ENCODE results near the gene G6PD.
"Not testable (repeated sequence)": the region's sequence is repeated elsewhere in the genome, so short reads cannot be mapped to it uniquely, and the experiment has no call there.

Gene G6PD

GRCh38 chrX:154546354-154547244 is at the start of gene G6PD:
Gene G6PD (minus strand): TSS chrX:154546846. CDS start chrX:154546155, 691 bp downstream.
- DNase-seq (ENCODE audit: low read depth in 1 of 2, low spot score in 1 of 2), result peak; percentile 72 to 74

- no peak for DNase-seq (ENCODE audit: low read depth in 1 of 2, low spot score in 1 of 2)
Observed at GRCh38 chrX:154595559-154596249, 49.1 kb upstream of the G6PD start.

DNA sequence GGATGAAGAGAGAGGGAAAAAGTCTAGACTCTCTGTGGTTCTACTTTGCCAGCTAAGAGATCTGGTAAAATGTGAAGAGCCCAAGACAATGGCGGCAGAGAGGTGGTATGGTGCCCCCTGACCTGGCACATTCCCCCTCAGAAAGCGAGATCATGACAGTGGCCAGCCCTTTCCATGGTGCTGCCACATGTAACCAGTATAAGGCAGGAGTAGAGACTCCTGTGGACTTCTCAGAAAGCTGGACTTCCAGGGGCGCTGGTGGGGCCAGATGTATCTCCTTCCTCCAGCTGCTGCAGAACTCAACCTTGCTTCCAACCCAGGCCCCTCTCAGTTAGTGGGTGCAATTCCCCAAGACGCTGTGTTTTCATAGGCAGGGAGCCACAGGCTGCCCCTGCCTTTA is 47.8 kb upstream of the G6PD start:
- DNase-seq (ENCODE audit: low read depth in 1 of 2, low spot score in 1 of 2), result no peak

- no peak for DNase-seq (ENCODE audit: low read depth in 1 of 2, low spot score in 1 of 2)
Observed at GRCh38 chrX:154593201-154593600, 46.6 kb upstream of the G6PD start.

DNA sequence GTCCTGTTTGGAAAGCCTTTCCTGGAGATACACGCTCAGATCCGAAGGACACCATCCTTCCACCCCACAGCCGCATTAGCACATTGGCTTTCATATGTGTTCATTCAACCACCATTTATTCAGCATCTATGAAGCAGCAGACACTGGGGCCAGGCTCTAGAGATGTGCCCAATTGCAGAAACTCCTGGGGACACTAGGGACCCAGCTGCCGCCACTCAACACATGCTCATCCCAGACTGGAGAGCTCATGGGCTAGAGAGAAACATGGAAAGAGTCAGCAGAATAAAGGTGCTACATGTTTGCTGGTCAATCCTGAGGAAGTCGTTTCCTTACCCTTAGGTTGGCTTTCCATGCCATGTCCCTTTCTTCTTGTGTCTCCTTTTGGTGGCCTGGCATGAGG is 45.9 kb upstream of the G6PD start:
- no peak for DNase-seq (ENCODE audit: low read depth in 1 of 2, low spot score in 1 of 2)

DNA sequence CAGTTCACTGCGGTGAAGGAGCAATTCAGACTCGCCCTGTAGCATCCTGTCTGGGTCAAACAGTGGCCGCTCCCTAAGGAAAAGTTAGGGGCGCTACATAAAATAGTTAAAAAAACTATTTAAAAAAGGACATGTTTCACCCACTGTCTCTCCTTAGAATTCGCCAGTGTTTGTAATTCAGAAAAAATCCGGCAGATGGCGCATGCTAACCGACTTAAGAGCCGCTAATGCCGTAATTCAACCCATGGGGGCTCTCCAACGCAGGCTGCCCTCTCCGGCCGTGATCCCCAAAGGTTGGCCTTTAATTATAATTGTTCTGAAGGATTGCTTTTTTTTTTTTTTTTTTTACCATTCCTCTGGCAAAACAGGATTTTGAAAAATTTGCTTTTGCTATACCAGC is 43.8 kb upstream of the G6PD start:
- DNase-seq (ENCODE audit: low read depth in 1 of 2, low spot score in 1 of 2), result not testable (repeated sequence)

DNA sequence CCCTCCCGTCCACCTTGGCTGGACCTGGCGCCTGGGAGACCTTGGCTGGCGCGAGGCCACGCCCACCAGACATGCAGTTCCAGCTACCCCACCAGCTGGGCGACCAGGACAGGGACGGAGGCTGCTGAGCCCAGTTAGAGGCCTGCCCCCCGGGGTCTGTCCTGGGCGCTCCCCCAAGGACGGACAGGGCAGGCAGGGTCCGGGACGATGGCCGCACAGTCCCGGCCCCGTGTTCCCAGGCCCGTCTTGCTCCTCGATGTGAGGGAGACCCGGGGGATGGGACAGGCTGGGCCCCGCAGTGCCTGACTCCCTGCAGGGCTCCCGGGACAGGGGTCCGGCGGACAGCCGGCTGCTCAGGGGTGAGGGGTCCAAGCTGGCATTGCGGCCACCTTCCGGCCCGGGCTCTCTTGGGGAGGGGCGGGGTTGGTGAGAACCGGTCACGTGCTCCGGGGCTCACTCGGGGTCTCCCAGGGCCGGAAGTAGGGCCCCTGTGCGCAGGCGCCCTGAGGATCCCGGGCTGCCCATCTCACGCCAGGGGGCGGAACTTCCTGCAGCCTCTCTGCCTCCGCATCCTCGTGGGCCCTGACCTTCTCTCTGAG is 38.0 kb upstream of the G6PD start, which contains the start of gene CTAG1A:
Gene CTAG1A, plus strand, starts transcription at position 549 of the 599 bp plus-strand sequence. CDS start 74 bp downstream, outside the sequence.
- DNase-seq (ENCODE audit: low read depth in 1 of 2, low spot score in 1 of 2), result not testable (repeated sequence)

DNA sequence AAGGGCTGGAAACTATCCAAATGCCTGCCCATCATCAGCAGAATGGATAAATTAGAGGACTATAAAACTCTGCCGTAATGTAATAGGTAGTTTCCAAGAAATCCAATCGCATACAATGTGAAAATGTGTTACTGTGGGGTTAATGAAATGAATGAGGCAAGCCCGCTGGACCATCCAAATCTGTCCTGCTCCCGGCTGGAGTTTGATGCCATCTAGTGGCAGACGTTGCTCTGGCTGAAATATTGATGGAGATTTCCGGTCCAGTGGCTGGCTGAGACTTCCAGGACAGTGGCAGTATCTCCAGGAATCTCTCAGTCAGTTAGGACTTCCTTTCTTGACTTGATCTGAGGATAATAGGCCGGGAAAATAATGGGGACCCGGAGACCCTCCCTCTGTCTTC is 36.3 kb upstream of the G6PD start:
- not testable (repeated sequence) for DNase-seq (ENCODE audit: low read depth in 1 of 2, low spot score in 1 of 2)

DNA sequence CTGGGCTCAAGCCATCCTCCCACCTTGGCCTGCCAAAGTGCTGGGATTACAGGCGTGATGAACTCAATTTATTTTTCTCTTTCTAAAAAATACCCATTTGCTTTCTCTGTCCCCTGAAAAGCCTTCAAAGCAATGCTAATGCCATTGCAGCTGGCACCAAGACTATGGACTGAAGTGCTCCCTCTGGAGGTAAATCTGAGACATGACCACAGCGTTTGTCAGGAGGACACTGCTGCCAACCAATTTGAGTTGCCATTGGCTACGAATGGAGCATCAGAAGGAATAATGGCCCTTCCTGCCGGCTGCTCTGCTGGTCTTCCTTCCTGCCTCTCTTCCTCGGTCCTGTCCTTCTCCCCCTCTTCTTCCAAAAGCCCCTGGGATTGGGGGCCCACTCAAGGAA is 28.4 kb upstream of the G6PD start:
- not testable (repeated sequence) for DNase-seq (ENCODE audit: low read depth in 1 of 2, low spot score in 1 of 2)

DNA sequence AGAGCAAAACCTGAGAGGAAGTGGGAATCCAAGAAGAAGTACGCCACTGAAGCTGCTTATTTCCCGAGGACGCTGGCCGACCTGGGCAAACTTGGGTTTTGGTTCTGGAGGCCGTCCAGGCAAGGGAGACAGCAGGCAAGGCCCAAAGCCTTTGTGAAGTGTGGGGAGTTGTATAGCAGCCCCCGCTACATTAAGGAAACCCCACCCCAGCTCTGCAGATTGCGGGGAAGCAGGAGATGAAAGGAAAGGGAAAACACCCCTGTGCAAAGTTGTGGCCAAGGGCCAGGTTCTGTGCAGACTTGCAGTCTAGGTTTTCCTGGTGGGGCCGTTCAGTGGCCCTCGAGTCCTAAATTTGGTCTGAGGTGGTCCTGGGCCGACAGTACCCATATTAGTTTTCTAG is 26.4 kb upstream of the G6PD start:
- not testable (repeated sequence) for DNase-seq (ENCODE audit: low read depth in 1 of 2, low spot score in 1 of 2)

- not testable (repeated sequence) for DNase-seq (ENCODE audit: low read depth in 1 of 2, low spot score in 1 of 2)
Observed at GRCh38 chrX:154570361-154570760, 23.7 kb upstream of the G6PD start.

DNA sequence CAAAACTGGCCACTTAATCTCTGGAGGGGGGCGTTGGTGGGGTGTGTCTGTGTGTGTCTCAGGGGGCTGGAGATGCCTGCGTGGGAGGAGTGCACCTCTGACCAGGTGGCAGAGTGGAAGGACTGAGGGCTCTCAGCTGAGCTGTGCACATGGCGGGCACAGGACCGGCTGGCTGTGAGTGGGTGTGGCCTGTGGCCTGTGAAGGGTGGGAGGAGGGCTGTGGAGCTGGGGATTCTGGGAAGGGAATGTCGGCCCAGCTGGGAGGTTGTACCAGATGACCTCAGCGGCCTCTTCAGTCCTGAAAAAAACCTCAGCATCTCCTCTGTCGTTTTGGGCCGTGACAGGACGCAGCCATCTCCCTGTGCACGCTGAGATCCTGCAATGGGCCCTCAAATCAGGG is 15.6 kb upstream of the G6PD start:
- not testable (repeated sequence) for DNase-seq (ENCODE audit: low read depth in 1 of 2, low spot score in 1 of 2)

- not testable (repeated sequence) for DNase-seq (ENCODE audit: low read depth in 1 of 2, low spot score in 1 of 2)
Observed at GRCh38 chrX:154560326-154560725, 13.7 kb upstream of the G6PD start.

DNA sequence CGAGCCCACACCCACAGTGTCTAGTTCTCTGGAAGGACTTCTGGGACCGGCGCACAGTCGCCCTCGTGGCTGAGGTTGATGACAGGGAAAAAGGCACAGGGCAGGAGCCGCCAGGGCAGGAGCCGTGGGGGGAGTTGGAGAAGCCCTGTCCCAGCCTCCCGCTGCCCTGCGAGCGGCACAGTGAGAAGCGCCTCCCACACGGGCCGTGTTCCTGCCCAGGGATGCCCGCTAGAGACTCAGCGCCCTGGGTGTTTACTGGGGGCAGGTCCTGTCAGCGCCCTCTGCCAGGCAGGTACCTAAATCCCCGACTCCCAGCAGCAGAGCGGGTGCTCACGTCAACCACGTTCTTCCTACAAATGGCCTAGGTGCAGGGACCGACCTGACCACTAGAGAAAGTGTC is 12.2 kb upstream of the G6PD start:
- DNase-seq (ENCODE audit: low read depth in 1 of 2, low spot score in 1 of 2), result not testable (repeated sequence)

GRCh38 chrX:154558060-154558690 is 11.5 kb upstream of the G6PD start:
- DNase-seq (ENCODE audit: low read depth in 1 of 2, low spot score in 1 of 2), result not testable (repeated sequence)

DNA sequence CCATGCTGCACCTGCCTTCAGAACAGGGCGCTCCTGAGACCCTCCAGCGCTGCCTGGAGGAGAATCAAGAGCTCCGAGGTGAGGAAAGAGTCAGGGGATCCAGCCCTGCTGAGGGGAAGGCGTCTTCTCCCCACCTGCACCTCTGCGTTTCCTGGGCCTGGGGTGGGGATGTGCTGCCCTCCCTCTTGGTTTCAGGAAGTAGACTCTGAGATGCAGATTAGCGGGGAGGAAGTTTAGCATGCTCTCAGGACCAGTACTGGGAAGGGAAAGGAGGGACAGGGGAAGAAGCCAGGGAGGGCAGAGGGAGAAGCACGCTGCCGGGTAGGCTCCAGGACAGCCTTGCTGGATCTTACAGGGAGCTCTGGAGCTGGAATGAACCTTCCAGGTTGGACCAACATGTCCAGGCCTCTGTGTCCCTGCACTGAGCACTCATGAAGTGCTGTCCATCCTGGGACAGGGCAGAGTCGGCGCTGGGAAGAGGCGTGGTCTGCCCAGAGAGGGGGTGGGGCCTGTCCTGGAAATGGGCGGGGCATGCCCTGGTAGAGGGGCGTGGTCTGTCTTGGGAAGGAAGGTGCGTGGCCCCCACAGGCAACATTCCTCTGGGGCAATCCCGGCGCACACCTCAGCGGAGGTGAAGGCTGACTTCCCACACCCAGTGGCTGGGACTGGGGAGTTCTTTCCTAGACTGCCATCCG is 5.6 kb upstream of the G6PD start:
- DNase-seq (ENCODE audit: low read depth in 1 of 2, low spot score in 1 of 2), result not testable (repeated sequence)

DNA sequence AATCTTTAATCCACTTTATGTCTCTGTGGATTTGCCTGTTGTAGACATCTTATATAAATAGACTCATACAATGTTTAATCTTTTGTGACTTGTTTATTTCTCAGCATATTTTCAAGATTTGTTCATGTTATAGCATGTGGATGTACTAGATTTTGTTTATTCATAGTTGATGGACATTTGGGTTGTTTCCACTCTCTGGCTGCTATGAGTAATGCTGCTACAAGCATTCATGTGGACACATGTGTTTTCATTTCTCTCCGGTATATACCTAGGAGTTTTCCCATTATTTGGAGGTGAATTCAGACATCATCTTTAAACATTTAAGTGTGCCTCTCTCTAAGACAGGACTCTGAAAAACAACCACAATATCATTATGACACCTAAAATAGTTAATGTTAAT is 3.1 kb upstream of the G6PD start:
- no peak for DNase-seq (ENCODE audit: low read depth in 1 of 2, low spot score in 1 of 2)

DNA sequence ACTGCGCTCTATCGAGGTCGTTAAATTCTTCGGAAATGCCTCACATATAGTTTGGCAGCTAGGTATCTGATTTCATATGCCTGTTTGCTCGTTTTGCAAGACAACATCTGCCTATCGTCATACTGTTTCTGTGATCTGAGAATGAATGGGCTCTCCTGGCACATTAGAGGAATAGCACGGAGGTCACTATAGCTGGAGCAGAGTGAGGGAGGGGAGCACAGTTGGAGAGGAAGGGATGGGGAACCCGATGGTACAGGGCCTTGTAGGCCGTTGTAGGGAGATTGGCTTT is 1.3 kb upstream of the G6PD start:
- no peak for DNase-seq (ENCODE audit: low read depth in 1 of 2, low spot score in 1 of 2)

GRCh38 chrX:154547245-154548027 is 790 bp upstream of the G6PD start, which contains the start of gene IKBKG:
Gene IKBKG (plus strand): TSS chrX:154547620. CDS start chrX:154552003, 4,383 bp downstream.
- DNase-seq (ENCODE audit: low read depth in 1 of 2, low spot score in 1 of 2), result peak; percentile 76 to 78
